ENCODE measurements around the gene PLCH1.

PLCH1 gene

GRCh38 chr3:155704771-155705559 lies 39.9 kb downstream of the PLCH1 start:
- H3K9ac ChIP-seq = no peak overlapping the region
- H3K9me3 ChIP-seq (replicated peaks in 1 of 11) = peaks cover 0 to 17% (median 6%) of the 10 kb centered on the region in 11 experiments; a peak in 10 of 22 replicates
- H3K36me3 ChIP-seq = no peaks in the 10 kb centered on the region
- no peaks in the 10 kb centered on the region for H4K20me1 ChIP-seq
- no peak overlapping the region for H3K27ac ChIP-seq
- TF ChIP-seq Cebpa-rat (IDR thresholded peaks at IDR 0.05) = no peak
- no peaks in the 10 kb centered on the region for H3K27me3 ChIP-seq
- H3K4me2 ChIP-seq = peak overlapping the region in 1 of 11 experiments; percentile 34; a peak in 1 of 22 replicates
- H3K4me3 ChIP-seq = no peak overlapping the region
- peaks cover 0 to 14% (median under 1%) of the 10 kb centered on the region in 10 experiments; a peak in 4 of 20 replicates for H3K4me1 ChIP-seq

GRCh38 chr3:155704061-155704460 lies 40.8 kb downstream of the PLCH1 start:
- peaks cover 0 to 8% (median 0%) of the 10 kb centered on the region in 11 experiments; a peak in 2 of 22 replicates for H3K9me3 ChIP-seq (replicated peaks in 1 of 11)
- no peaks in the 10 kb centered on the region for H3K27me3 ChIP-seq
- H3K4me2 ChIP-seq = peak overlapping the region in 2 of 11 experiments; percentile 6 to 34; a peak in 2 of 22 replicates
- H3K4me1 ChIP-seq = peaks cover 0 to 14% (median 0%) of the 10 kb centered on the region in 10 experiments; a peak in 4 of 20 replicates
- H3K27ac ChIP-seq = 0 out of 22 replicates have a peak overlapping the region, but pooled peaks of 1 of the 11 experiments have one; percentile 13
- no peaks in the 10 kb centered on the region for H3K36me3 ChIP-seq
- TF ChIP-seq Cebpa-rat (IDR thresholded peaks at IDR 0.05) = no peak
- no peak overlapping the region for H3K4me3 ChIP-seq
- H4K20me1 ChIP-seq = no peaks in the 10 kb centered on the region
- H3K9ac ChIP-seq = no peak overlapping the region

- H3K4me2 ChIP-seq = no peak overlapping the region
- H3K27me3 ChIP-seq = no peaks in the 10 kb centered on the region
- H3K9ac ChIP-seq = no peak overlapping the region
- TF ChIP-seq Cebpa-rat (IDR thresholded peaks at IDR 0.05) = no peak
- no peak overlapping the region for H3K27ac ChIP-seq
- H3K4me1 ChIP-seq = peaks cover 0 to 14% (median 0%) of the 10 kb centered on the region in 10 experiments; a peak in 4 of 20 replicates
- no peak overlapping the region for H3K4me3 ChIP-seq
- H3K9me3 ChIP-seq (replicated peaks in 1 of 11) = peaks cover 0 to 4% (median 0%) of the 10 kb centered on the region in 11 experiments; a peak in 1 of 22 replicates
- H3K36me3 ChIP-seq = no peaks in the 10 kb centered on the region
- H4K20me1 ChIP-seq = no peaks in the 10 kb centered on the region
Measured at GRCh38 chr3:155702745-155703591, 41.9 kb downstream of the PLCH1 start.

DNA sequence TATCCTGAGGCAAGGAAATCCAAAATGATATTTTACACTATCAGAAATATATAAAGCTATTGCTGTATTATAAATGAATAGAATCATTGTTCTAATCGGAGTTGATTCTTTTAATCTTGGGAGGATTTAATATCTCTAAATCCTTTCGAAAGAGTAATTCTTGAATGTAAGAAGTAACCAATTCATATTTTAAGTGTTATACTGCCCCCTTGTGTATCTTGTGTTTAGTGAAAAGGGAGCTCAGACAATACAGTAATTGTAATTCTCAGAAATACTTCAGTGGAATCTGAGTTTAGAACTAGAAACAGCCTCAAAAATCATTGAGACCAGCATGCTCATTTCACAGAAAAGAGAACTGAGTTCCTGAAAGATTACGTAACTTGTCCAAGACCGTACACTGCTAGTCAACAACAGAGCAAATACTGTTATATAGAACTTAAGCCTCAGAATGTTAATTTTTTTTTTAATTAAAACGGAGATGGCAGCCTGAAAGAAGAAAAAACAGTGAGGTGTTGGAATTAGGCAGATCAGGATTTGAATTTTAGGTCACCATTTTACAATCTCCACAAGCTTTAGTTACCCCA lies 42.9 kb downstream of the PLCH1 start:
- no peaks in the 10 kb centered on the region for H4K20me1 ChIP-seq

DNA sequence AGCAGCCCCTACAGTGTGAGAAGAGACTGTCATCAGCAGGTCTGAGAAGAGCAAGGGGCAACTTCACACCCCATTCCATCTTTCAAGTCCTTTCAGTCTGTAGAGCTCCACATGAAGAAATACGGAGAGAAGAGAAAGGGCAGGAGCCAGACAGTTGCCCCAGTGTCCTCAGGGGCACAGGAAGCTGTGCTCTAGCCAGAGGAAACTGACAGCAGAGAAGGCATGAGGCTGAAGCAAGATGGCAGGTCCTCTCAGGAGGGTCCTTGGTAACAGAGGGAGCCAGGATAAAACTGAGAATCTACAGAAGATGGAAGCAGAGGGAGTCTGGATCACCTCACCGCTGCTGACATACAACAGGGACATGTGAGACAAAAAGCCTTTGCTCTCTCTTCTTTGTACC lies 47.3 kb downstream of the PLCH1 start:
- Histone ChIP-seq H3K9ac (no peak overlapping the region), H4K20me1 (no peaks in the 10 kb centered on the region), H3K4me1 (0 out of 20 replicates have a peak, but pooled peaks cover 0 to 4% (median 0%) of the 10 kb centered on the region in 10 experiments), H3K9me3 (replicated peaks in 1 of 11) (peaks cover 0 to 6% (median 3%) of the 10 kb centered on the region in 11 experiments; a peak in 8 of 22 replicates), H3K27ac (no peak overlapping the region), H3K4me2 (no peak overlapping the region), H3K36me3 (no peaks in the 10 kb centered on the region), H3K27me3 (no peaks in the 10 kb centered on the region), H3K4me3 (no peak overlapping the region)
- TF ChIP-seq Cebpa-rat (IDR thresholded peaks at IDR 0.05) = no peak

More for the DNA sequence above, 42.9 kb downstream of the PLCH1 start:
- no peak overlapping the region for H3K4me3 ChIP-seq
- H3K27ac ChIP-seq = 0 out of 22 replicates have a peak overlapping the region, but pooled peaks of 1 of the 11 experiments have one; percentile 13
- H3K4me2 ChIP-seq = no peak overlapping the region
- no peak overlapping the region for H3K9ac ChIP-seq
- H3K9me3 ChIP-seq (replicated peaks in 1 of 11) = 0 out of 22 replicates have a peak, but pooled peaks cover 0 to 4% (median 0%) of the 10 kb centered on the region in 11 experiments
- peak in 2 of 11 experiments; percentile 34 to 38; a peak in 2 of 22 replicates for TF ChIP-seq Cebpa-rat (IDR thresholded peaks at IDR 0.05)
- no peaks in the 10 kb centered on the region for H3K27me3 ChIP-seq
- H3K4me1 ChIP-seq = peaks cover 0 to 14% (median 0%) of the 10 kb centered on the region in 10 experiments; a peak in 4 of 20 replicates
- no peaks in the 10 kb centered on the region for H3K36me3 ChIP-seq

DNA sequence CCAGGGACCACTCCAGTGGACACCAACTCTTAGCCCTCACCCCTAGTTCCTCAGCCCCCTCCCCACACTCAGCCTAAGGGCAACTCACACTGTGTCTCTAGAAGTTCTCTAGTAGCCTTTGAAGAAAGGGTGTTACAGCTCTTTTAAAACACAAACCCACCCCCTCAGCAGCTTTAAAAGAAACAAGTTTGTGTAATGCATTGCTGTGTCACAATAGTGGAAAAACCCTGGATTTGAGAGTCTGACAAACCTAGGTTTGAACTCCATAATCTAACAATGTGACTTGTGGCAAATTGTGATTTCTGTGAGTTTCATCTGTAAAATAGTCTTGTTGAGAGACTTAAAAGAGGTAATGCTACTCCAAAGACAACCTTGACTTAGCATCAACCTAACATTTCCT lies 54.0 kb downstream of the PLCH1 start:
- Histone ChIP-seq H3K4me2 (no peak overlapping the region), H3K27me3 (no peaks in the 10 kb centered on the region), H3K9ac (no peak overlapping the region), H3K4me1 (no peaks in the 10 kb centered on the region), H3K4me3 (no peak overlapping the region), H3K36me3 (no peaks in the 10 kb centered on the region), H3K27ac (no peak overlapping the region), H3K9me3 (replicated peaks in 1 of 11) (peaks cover 0 to 8% (median 5%) of the 10 kb centered on the region in 11 experiments; a peak in 8 of 22 replicates), H4K20me1 (no peaks in the 10 kb centered on the region)
- no peak for TF ChIP-seq Cebpa-rat (IDR thresholded peaks at IDR 0.05)

GRCh38 chr3:155688481-155688880 lies 56.4 kb downstream of the PLCH1 start:
- Histone ChIP-seq H3K4me1 (no peaks in the 10 kb centered on the region), H3K36me3 (no peaks in the 10 kb centered on the region), H3K27ac (no peak overlapping the region), H3K27me3 (no peaks in the 10 kb centered on the region), H3K4me3 (no peak overlapping the region), H3K9me3 (replicated peaks in 1 of 11) (peaks cover 0 to 8% (median 5%) of the 10 kb centered on the region in 11 experiments; a peak in 8 of 22 replicates), H4K20me1 (no peaks in the 10 kb centered on the region), H3K4me2 (no peak overlapping the region), H3K9ac (no peak overlapping the region)
- no peak for TF ChIP-seq Cebpa-rat (IDR thresholded peaks at IDR 0.05)

GRCh38 chr3:155683344-155683720 lies 61.5 kb downstream of the PLCH1 start:
- Histone ChIP-seq H3K36me3 (no peaks in the 10 kb centered on the region), H3K9me3 (replicated peaks in 1 of 11) (no peaks in the 10 kb centered on the region), H4K20me1 (no peaks in the 10 kb centered on the region), H3K4me2 (no peak overlapping the region), H3K27ac (no peak overlapping the region), H3K27me3 (no peaks in the 10 kb centered on the region), H3K4me1 (no peaks in the 10 kb centered on the region), H3K9ac (no peak overlapping the region), H3K4me3 (no peak overlapping the region)
- TF ChIP-seq Cebpa-rat (IDR thresholded peaks at IDR 0.05) = no peak
